Endometrium (tissue), 2 donors: ENCODE data around the gene RTN4RL2.

Experiments used
- FAIRE-seq: peaks from 2 replicates; lab custom pipeline; 2012; peaks lifted over from hg19 to GRCh38; lab: Jason Lieb, UNC
- donor health status: control.
- donor health status: control.

The RTN4RL2 gene

GRCh38 chr11:57481915-57482781 lies 21.8 kb downstream of the RTN4RL2 start:
- FAIRE-seq, result no peak

- no peak for FAIRE-seq
Measured at GRCh38 chr11:57482782-57483561, 22.6 kb downstream of the RTN4RL2 start.

- no peak for FAIRE-seq
Measured at GRCh38 chr11:57483562-57483918, 23.2 kb downstream of the RTN4RL2 start.

GRCh38 chr11:57484141-57484710 lies 23.9 kb downstream of the RTN4RL2 start:
- no peak for FAIRE-seq

GRCh38 chr11:57485217-57485990 lies 25.1 kb downstream of the RTN4RL2 start:
- no peak for FAIRE-seq

GRCh38 chr11:57487021-57487778 lies 26.9 kb downstream of the RTN4RL2 start:
- no peak for FAIRE-seq

- FAIRE-seq, result no peak
Measured at GRCh38 chr11:57487920-57488659, 27.8 kb downstream of the RTN4RL2 start.

GRCh38 chr11:57490456-57491248 lies 30.3 kb downstream of the RTN4RL2 start:
- no peak for FAIRE-seq

- no peak for FAIRE-seq
Measured at GRCh38 chr11:57491371-57492061, 31.2 kb downstream of the RTN4RL2 start.

GRCh38 chr11:57493507-57494503 lies 33.5 kb downstream of the RTN4RL2 start:
- no peak for FAIRE-seq

GRCh38 chr11:57496109-57496820 lies 35.9 kb downstream of the RTN4RL2 start:
- no peak for FAIRE-seq

- FAIRE-seq, result no peak
Measured at GRCh38 chr11:57497303-57498247, 37.2 kb downstream of the RTN4RL2 start.

- no peak for FAIRE-seq
Measured at GRCh38 chr11:57498540-57498939, 38.2 kb downstream of the RTN4RL2 start.

- peak; percentile 90 for FAIRE-seq
Measured at GRCh38 chr11:57499413-57499982, 39.2 kb downstream of the RTN4RL2 start.

GRCh38 chr11:57499983-57500461 lies 39.7 kb downstream of the RTN4RL2 start:
- no peak for FAIRE-seq

- no peak for FAIRE-seq
Measured at GRCh38 chr11:57500515-57500914, 40.2 kb downstream of the RTN4RL2 start.
